ENCODE measurements around the gene ZDHHC9. TPM values are rescaled to one million over a fixed set of nuclear protein-coding genes. Genes with fewer than 3 reads are reported as not detected.

ZDHHC9 gene
- 14.9 and 15.1 TPM in 2 replicates for total RNA-seq

GRCh38 chrX:129843459-129844306 is at the start of gene ZDHHC9:
TSS of gene ZDHHC9 (minus strand) at chrX:129843886. CDS start at chrX:129841945, 1,941 bp downstream.

GRCh38 chrX:129779747-129780146 is 63.9 kb downstream of the ZDHHC9 start, which contains the start of gene SASH3:
TSS of gene SASH3 (plus strand) at chrX:129779949. CDS start at chrX:129780098, 149 bp downstream.

Other genes with a start within 250 kb of the ZDHHC9 start
- gene APLN, start 188.9 kb downstream of the ZDHHC9 start, total RNA-seq: 0.26 and 0.32 TPM in 2 replicates
- 2.5 and 4.8 TPM in 2 replicates for gene XPNPEP2, start 104.9 kb downstream of the ZDHHC9 start, total RNA-seq
- gene SASH3, start 63.9 kb downstream of the ZDHHC9 start, total RNA-seq: not detected in 2 replicates
- 11.4 and 15.6 TPM in 2 replicates for gene UTP14A, start 62.3 kb upstream of the ZDHHC9 start, total RNA-seq
- 1.9 and 3.3 TPM in 2 replicates for gene BCORL1, start 138.7 kb upstream of the ZDHHC9 start, total RNA-seq

Measured in bronchial smooth muscle cell (primary cell).